HepG2 (cell line): ENCODE results near the gene DELE1. TPM values are rescaled to one million over a fixed set of nuclear protein-coding genes. Genes with fewer than 3 reads are reported as not detected.

ENCODE experiments used
- ATAC-seq: fragments of 200-7000 bp; cut with Tn5 transposase; 3 replicates; pipeline ENCODE4 v1.9.1; 2020; ENCODE audit warnings: mild to moderate bottlenecking, moderate library complexity
- BruUV-seq: library from RNA; stranded (reverse); fragments of 400-500 nt; replicated peaks from 2 replicates; lab custom pipeline; 2021; lab: Mats Ljungman, UMichigan
- CTCF ChIA-PET: fragments of 300-600 bp; formaldehyde crosslinking; extraction: SDS; loops from one replicate; lab custom pipeline; 2021; ENCODE audit warnings: low total read pairs, inconsistent platforms, low intra/inter-chr PET ratio; lab: Yijun Ruan, JAX
- POLR2A ChIA-PET: fragments of 350-600 bp; sonication (Branson Sonifier 250); formaldehyde crosslinking; loops from one replicate; lab custom pipeline; 2020; ENCODE audit warnings: antibody characterized with exemption, inconsistent platforms; lab: Yijun Ruan, JAX
- DNase-seq: peaks from one replicate; pipeline ENCODE4 v3.0.0-alpha.2; 2015; ENCODE audit warnings: low spot score
- FAIRE-seq: peaks from 3 replicates; lab custom pipeline; 2011; peaks lifted over from hg19 to GRCh38; lab: Jason Lieb, UNC
- H2AFZ ChIP-seq: one replicate; pipeline ENCODE4 v1.6.1; 2011; ENCODE audit warnings: low read length, inconsistent platforms
- H3K27ac ChIP-seq: fragments of 300-600 bp; 3 replicates; pipeline ENCODE4 v1.8.0; 2011; ENCODE audit warnings: mixed run types, mild to moderate bottlenecking, mixed read lengths, low read length, inconsistent platforms; ENCODE audit not compliant: insufficient read depth; ENCODE audit errors: extremely low read length
- H3K27me3 ChIP-seq, 2 experiments: fragments of 200-600 bp in 1 of 2; 2 replicates in 1 of 2; 3 replicates in 1 of 2; pipeline versions ENCODE4 v1.6.0 to v1.8.0; 2011; ENCODE audit warnings: low read length in 2 of 2, mild to moderate bottlenecking in 2 of 2, moderate library complexity in 2 of 2, inconsistent platforms in 1 of 2; ENCODE audit not compliant: insufficient read depth in 2 of 2, control insufficient read depth in 1 of 2
- H3K36me3 ChIP-seq, 2 experiments: fragments of 200-600 bp in 1 of 2; replicated peaks in 1 of 2; 2 replicates in 1 of 2; 3 replicates in 1 of 2; pipeline versions ENCODE4 v1.5.1 to v1.8.0; 2011; ENCODE audit warnings: low read length in 2 of 2, inconsistent platforms in 1 of 2; ENCODE audit not compliant: insufficient read depth in 2 of 2, control insufficient read depth in 1 of 2
- H3K4me1 ChIP-seq: 2 replicates; pipeline ENCODE4 v1.5.1; 2012; ENCODE audit warnings: low read length, inconsistent platforms; ENCODE audit not compliant: insufficient read depth
- H3K4me2 ChIP-seq: 2 replicates; pipeline ENCODE4 v1.6.0; 2011; ENCODE audit warnings: low read depth, low read length, inconsistent platforms
- H3K4me3 ChIP-seq, 3 experiments: fragments of 200-600 bp in 1 of 3; sonication (generic), shearing (Covaris generic) in 1 of 3; replicated peaks in 1 of 3; 2 replicates each; pipeline ENCODE4 v1.5.1; 2011 to 2016; ENCODE audit warnings: low read length in 3 of 3, inconsistent platforms in 2 of 3, low read depth in 2 of 3, mild to moderate bottlenecking in 2 of 3, control low read depth in 1 of 3, mixed read lengths in 1 of 3; ENCODE audit not compliant: insufficient read depth in 1 of 3
- H3K79me2 ChIP-seq: one replicate; pipeline ENCODE4 v1.6.1; 2011; ENCODE audit warnings: low read length, inconsistent platforms; ENCODE audit not compliant: insufficient read depth
- H3K9ac ChIP-seq: 2 replicates; pipeline ENCODE4 v1.6.0; 2011; ENCODE audit warnings: mild to moderate bottlenecking, low read depth, low read length, inconsistent platforms; ENCODE audit not compliant: insufficient read depth
- H3K9me3 ChIP-seq: 2 replicates; pipeline ENCODE4 v1.5.1; 2012; ENCODE audit warnings: mild to moderate bottlenecking, low read length
- H4K20me1 ChIP-seq: 2 replicates; pipeline ENCODE4 v1.6.0; 2011; ENCODE audit warnings: inconsistent platforms, mild to moderate bottlenecking, low read length, moderate library complexity; ENCODE audit not compliant: insufficient read depth
- CCDC6 ChIP-seq: sonication (generic); formaldehyde crosslinking; IDR thresholded peaks from 2 replicates; pipeline ENCODE4 v1.8.1; 2022; ENCODE audit warnings: mild to moderate bottlenecking, missing genetic modification reagents, moderate library complexity
- NBN ChIP-seq: fragments of 450-650 bp; conservative IDR thresholded peaks from 2 replicates; pipeline ENCODE4 v1.6.1; 2017
- RORA ChIP-seq: sonication (generic); formaldehyde crosslinking; IDR thresholded peaks from 2 replicates; pipeline ENCODE4 v1.5.0; 2020; ENCODE audit warnings: mild to moderate bottlenecking, missing genetic modification reagents, moderate library complexity
- TBX3 ChIP-seq: fragments of 450-650 bp; IDR thresholded peaks from 2 replicates; pipeline ENCODE4 v1.6.1; 2017; ENCODE audit warnings: antibody characterized with exemption, mild to moderate bottlenecking, inconsistent platforms, borderline replicate concordance
- TRIM22 ChIP-seq: fragments of 450-650 bp; IDR thresholded peaks from 2 replicates; pipeline ENCODE4 v1.6.1; 2017
- U2AF2 ChIP-seq: fragments of 200-400 bp; formaldehyde crosslinking; IDR thresholded peaks from 2 replicates; pipeline ENCODE4 v1.6.1; 2017; ENCODE audit warnings: low read depth, mild to moderate bottlenecking, low read length
- ZFP36L2 ChIP-seq: sonication (generic); formaldehyde crosslinking; IDR thresholded peaks from 2 replicates; pipeline ENCODE4 v1.4.0; 2020; ENCODE audit warnings: missing genetic modification reagents
- ZNF136 ChIP-seq: sonication (generic); formaldehyde crosslinking; IDR thresholded peaks from 2 replicates; pipeline ENCODE4 v1.8.1; 2022; ENCODE audit warnings: low read depth, mild to moderate bottlenecking, moderate library complexity, missing genetic modification reagents
- ZNF501 ChIP-seq: sonication (generic); formaldehyde crosslinking; IDR thresholded peaks from 2 replicates; pipeline ENCODE4 v1.5.1; 2020; ENCODE audit warnings: mild to moderate bottlenecking, moderate library complexity, missing genetic modification reagents
- ZNF556 ChIP-seq: sonication (generic); formaldehyde crosslinking; IDR thresholded peaks from 2 replicates; pipeline ENCODE4 v1.4.0; 2020; ENCODE audit warnings: mild to moderate bottlenecking, missing genetic modification reagents, borderline replicate concordance
- ZNF567 ChIP-seq: sonication (generic); formaldehyde crosslinking; IDR thresholded peaks from 2 replicates; pipeline ENCODE4 v1.8.1; 2023; ENCODE audit warnings: mild to moderate bottlenecking, missing genetic modification reagents, borderline replicate concordance
- ZNF781 ChIP-seq: sonication (generic); formaldehyde crosslinking; IDR thresholded peaks from 2 replicates; pipeline ENCODE4 v1.5.1; 2020; ENCODE audit warnings: borderline replicate concordance, mild to moderate bottlenecking, missing genetic modification reagents; ENCODE audit errors: not compliant biosample characterization
- ZNF792 ChIP-seq: IDR thresholded peaks from 2 replicates; pipeline ENCODE4 v1.6.1; 2016
- WGBS: methylation state at CpG from one replicate; pipeline ENCODE4 v1.1.6; 2017; ENCODE audit warnings: low lambda C conversion rate; 5-methylcytosine and 5-hydroxymethylcytosine counted together
- in situ Hi-C: cut with HindIII; loops from 2 replicates; pipeline ENCODE4 v1.10.0; 2017; ENCODE audit warnings: low pct_unique_long_range_greater_than_20kb; ENCODE audit not compliant: extremely low pct_ligation_motif_present
- intact Hi-C: fragments of 100-400 bp; cut with micrococcal nuclease; formaldehyde crosslinking; loops from one replicate; pipeline ENCODE4 v1.10.0; 2022; ENCODE audit not compliant: unreplicated experiment
- polyA plus RNA-seq, 8 experiments: library from polyadenylated mRNA; depleted of rRNA in 3 of 8; stranded (reverse) in 7 of 8; unstranded in 1 of 8; fragments of >200 nt; fragmentation: Illumina TruSeq in 4 of 8; extraction: Trizol in 4 of 8; gene quantifications; 2 replicates each; pipeline versions ENCODE4 v1.2.1 to v1.2.3, GENCODE V29; 2011 to 2016; ENCODE audit warnings: low read depth in 4 of 8, missing spikeins in 1 of 8, mixed read lengths in 1 of 8; ENCODE audit not compliant: insufficient read depth in 1 of 8
- total RNA-seq, 5 experiments: library from RNA; depleted of rRNA; stranded (reverse); fragments of >200 nt; fragmentation: Illumina TruSeq; extraction: Trizol; gene quantifications; 2 replicates each; pipeline ENCODE4 v1.2.3, GENCODE V29; 2016; ENCODE audit warnings: low read depth in 1 of 5

The DELE1 gene
- total and polyA plus RNA-seq, 2 of the 13 experiments (the other 11 are each of a cell fraction or from before 2014, with no cell fraction given), result 57.5 to 90.3 TPM

- no peak; the same call in 1 of the 2 replicates for TF ChIP-seq CCDC6
- no peak for TF ChIP-seq ZNF556
- TF ChIP-seq TBX3, result no peak
- no peak for TF ChIP-seq TRIM22
- TF ChIP-seq ZNF792 (CRISPR knock-in tag), result no peak
- no peak for TF ChIP-seq U2AF2
- TF ChIP-seq ZNF781 (CRISPR knock-in tag), result no peak
- no peak for TF ChIP-seq ZFP36L2 (CRISPR knock-in tag)
- no peak for TF ChIP-seq NBN
- no peak for TF ChIP-seq ZNF567 (CRISPR knock-in tag)
- no peak for TF ChIP-seq ZNF136 (CRISPR knock-in tag)
Observed at GRCh38 chr5:141878711-141879425, 44.8 kb upstream of the DELE1 start (continued).

GRCh38 chr5:141879426-141879759 lies 44.3 kb upstream of the DELE1 start:
- no peak for TF ChIP-seq RORA (CRISPR knock-in tag)
- 0 out of 2 replicates have a peak, but pooled peaks have one; percentile 13 for TF ChIP-seq ZNF501 (CRISPR knock-in tag)
- Histone ChIP-seq H3K9ac (no peak overlapping the region), H3K36me3 (no peaks in the 10 kb centered on the region), H3K9me3 (no peaks in the 10 kb centered on the region), H3K4me3 (no peak overlapping the region), H4K20me1 (no peaks in the 10 kb centered on the region), H3K27ac (no peak overlapping the region), H3K79me2 (no peaks in the 10 kb centered on the region), H2AFZ (no peak overlapping the region), H3K27me3 (peaks cover 17 to 60% of the 10 kb centered on the region in 2 experiments), H3K4me2 (no peak overlapping the region), H3K4me1 (peaks cover 57% of the 10 kb centered on the region)
- ChIA-PET CTCF (interaction anchor here (1.0 to 2.1 kb wide), 3 partner anchors 81 to 187 kb away, joined by 5 to 19 read pairs (median 16); no protein-coding TSS in a partner anchor), POLR2A (interaction anchor here (1.3 kb wide), 2 partner anchors 44 to 81 kb away, joined by 3 to 4 read pairs; partner anchors contain the start of gene DELE1)
- no TSS peak for BruUV-seq
- ATAC-seq (no peak), FAIRE-seq (no peak), DNase-seq (no peak)
- in situ Hi-C loops, result loop anchor here (5.0 kb wide), 1 partner anchor 177 kb away; no protein-coding TSS in a partner anchor
- WGBS, result 5% methylated on average over 1 of the region's 2 CpGs
- intact Hi-C loops, result loop anchor here (2.0 to 5.0 kb wide), 3 partner anchors 52 to 187 kb away; no protein-coding TSS in a partner anchor
